Measurements from ENCODE around the gene PRPF18.

PRPF18 gene

DNA sequence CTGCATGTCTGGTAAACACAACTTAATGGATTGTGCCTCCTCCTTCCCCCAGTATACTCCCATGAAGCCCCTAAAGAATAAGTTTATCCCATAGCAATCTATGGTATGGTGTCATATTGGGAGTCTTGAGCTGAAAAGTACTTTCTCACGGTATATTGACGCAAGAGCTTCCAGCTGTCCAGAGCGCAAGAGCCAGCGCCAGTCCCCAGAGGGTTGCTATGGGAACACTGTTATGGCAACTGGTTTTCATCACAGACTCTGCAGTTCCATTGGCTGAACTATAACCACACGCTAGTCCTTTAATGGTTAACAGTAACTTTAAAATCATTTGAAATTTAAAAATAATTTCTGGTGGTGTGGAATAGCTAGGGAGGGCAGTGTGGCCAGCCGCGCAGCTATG is 46.9 kb downstream of the PRPF18 start:
- DNase-seq (ENCODE audit: low read depth, low spot score): no peak

DNA sequence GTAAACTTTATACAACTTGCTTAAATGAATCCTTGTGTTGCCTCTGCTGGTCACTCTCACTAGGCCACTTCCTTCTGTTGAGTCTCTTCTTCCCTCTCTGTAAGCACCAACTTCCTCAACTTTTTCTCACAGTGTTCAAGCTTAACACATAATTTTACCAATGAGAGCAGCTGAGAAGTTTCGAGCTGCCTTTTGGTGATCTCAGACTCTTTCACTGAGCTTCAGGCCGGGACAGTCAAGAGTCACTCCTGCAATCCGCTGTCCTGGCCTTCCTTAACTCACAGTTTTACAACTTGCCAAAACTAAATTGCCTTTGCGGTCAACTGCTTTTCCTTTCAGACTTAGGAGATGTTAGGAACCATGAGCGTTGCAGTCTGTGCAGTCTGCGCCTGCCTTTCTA is 47.4 kb downstream of the PRPF18 start:
- no peak overlapping the region for H3K4me3 ChIP-seq (ENCODE audit: low read length)
- DNase-seq (ENCODE audit: low read depth, low spot score): no peak

More for the DNA sequence above, 46.9 kb downstream of the PRPF18 start:
- H3K4me3 ChIP-seq (ENCODE audit: low read length): no peak overlapping the region

DNA sequence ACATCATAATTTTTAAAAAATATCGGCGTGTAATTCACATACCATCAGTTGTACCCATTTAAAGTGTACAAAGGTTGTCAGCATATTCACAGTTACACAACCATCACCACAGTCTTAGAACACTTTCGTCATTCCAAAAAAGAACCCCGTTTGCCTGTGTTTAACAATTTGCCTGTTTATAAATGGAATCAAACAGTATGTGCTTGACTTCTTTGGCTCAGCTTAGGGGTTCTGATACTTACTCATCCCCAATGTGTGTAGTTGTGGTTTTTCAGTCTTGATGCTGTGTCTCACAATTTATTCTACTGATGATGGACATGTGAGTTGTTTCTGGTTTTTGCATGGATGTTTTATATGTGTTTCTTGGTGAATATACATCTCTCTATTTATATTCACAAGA is 50.0 kb downstream of the PRPF18 start:
- no peak for DNase-seq (ENCODE audit: low read depth, low spot score)

DNA sequence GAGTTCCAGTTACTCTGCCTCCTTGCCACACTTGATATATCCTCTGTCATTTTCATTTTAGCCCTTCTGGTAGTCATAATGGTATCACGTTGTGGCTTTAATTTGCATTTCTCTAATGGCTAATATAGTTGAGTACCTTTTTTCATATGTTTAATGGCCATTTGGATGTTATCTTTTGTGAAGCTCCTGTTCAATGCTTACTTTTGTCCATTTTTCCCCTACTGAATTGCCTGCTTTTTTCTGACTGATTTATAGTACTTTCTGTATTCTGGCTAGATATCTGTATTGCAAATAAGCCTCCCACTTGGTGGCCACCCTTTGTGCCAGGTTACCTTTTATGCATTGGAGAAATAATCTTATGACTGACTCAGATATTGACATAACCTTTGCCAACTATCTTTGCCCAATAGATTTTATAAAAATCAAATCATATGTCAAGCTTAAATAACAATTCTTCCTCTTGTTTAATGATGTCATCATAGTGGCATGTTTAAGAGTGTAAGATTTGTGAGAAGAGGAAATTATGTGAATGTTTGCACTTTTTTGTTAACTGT is 50.6 kb downstream of the PRPF18 start:
- no peak for DNase-seq (ENCODE audit: low read depth, low spot score)

More for the DNA sequence above, 50.0 kb downstream of the PRPF18 start:
- no peak overlapping the region for H3K4me3 ChIP-seq (ENCODE audit: low read length)

DNA sequence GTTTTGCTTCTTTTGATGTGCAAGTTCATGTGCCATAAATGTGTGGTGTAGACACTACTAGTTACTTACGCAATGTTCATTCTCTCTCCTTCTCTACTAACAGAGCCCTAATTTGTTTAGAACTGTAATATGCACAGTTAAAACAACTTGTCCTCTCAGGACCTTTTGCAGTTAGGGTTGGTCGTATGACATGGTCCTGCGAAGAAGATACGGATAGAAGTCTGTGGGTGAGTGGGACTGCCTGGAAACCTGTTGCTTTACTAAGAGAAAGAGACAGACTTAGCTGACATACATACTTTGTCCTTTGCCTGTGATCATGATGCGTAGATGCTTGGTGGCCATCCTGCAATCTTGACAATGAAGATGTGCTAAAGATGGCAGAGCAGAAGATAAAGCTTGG is 51.1 kb downstream of the PRPF18 start:
- H3K4me3 ChIP-seq (ENCODE audit: low read length): no peak overlapping the region
- DNase-seq (ENCODE audit: low read depth, low spot score): no peak

More for the DNA sequence above, 50.6 kb downstream of the PRPF18 start:
- H3K4me3 ChIP-seq (ENCODE audit: low read length): no peak overlapping the region

DNA sequence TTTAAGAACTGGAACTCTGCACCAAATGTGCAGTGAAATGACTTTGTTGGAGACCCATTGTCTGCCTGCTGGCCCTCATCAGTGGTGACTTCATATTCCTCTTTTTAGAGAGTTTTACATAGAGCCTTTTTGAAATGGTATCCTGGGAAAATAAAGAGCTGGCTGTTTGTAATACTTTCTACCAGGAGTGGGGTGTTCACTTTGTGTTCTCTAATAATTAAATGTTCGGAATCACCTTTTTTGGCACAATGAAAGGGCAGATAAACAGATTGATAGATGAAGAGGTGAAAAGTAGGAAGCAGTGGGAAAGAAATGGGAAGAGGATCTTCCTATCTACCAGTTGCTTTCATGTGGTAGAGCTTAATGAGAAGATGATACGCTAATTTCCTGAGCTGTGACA is 55.5 kb downstream of the PRPF18 start:
- no peak overlapping the region for H3K4me3 ChIP-seq (ENCODE audit: low read length)
- DNase-seq (ENCODE audit: low read depth, low spot score): no peak

DNA sequence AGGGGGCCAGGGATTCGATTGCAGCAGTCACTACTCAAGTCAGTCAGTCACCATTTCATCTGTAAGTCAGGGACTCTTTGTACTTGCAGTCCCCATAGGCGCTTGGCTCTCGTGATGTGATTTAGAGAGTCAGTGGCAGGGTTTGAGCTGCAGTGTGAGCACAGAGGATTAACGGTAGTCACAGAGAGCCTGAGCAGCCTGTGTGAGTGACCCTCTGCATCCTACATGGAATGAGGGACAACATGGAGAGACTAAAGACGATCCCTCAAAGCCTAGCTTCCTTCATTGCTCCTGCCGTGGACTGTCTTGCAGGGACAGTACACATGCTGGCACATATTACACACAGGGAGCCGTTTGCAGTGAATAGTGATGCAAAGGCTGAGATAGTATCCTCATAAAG is 56.3 kb downstream of the PRPF18 start:
- no peak for DNase-seq (ENCODE audit: low read depth, low spot score)
- no peak overlapping the region for H3K4me3 ChIP-seq (ENCODE audit: low read length)

DNA sequence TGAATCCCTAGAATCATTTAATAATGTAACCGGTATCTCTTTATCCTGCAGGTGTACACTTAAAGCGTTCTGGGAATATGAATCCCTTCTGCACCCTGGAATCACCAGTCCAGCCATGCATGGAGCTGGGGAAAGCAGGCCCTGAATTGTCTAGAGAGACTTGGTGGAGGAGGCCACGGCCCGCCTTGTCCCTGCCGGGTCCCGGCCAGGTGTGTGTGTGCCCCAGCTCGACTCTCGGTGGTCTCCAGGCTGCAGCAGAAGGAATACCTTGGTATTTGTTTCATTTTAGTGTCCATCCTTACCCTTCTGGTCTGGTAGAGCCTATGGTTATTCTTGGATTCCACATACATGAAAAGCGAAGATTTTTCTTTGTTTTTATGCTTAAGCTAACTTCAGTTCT is 58.1 kb downstream of the PRPF18 start:
- no peak for DNase-seq (ENCODE audit: low read depth, low spot score)
- no peak overlapping the region for H3K4me3 ChIP-seq (ENCODE audit: low read length)

DNA sequence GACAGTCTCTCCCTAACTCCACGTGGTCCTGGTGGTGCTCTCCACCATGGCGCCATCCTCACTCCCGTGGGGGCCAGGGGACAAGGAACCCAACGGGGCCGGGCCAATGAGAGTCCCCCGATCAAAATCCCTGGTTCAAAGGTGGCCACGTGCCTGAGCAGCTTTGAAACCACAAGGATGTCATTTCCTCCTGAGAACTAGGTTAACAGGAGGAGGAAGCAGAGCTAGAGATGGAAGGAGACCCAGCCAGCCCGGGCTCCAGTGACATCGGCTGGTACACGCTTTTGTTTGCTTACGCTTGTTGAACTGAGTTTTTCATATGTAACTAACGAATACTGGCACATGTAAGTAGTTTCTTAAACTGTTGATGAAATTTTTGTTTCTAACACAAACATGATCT is 61.7 kb downstream of the PRPF18 start:
- DNase-seq (ENCODE audit: low read depth, low spot score): peak; percentile 80
- H3K4me3 ChIP-seq (ENCODE audit: low read length): peak overlapping the region; percentile 54

DNA sequence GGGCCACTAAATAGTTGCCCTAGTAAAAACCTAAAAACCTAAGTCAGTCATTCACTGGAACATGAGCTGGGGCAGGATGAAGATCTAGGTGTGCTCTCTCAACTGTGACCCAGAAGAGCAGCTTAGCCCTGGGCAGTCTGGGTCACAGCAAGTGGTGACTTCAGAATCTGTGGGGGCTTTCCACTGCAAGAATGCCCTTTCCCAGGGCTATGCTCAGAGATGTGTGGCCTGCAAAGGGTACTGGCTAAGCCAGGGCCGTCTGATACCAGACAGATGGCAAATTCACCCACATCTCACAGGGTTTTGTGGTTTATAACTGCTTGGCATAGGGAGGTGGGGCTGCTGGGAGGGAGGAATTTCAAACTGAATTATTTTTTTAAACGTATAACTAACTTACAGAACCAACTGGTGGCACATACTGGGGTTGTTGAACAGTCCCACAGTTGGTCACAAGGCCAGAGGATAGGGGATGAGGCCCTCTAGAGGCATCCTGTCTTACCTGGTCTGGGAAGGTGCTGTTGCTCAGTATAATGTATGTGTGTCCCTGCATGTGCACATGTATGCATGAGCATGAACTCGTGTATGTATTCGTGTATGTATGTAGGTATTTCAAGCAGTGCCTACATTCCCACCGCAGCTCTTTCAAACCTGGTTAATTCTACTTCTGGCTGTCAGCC is 63.2 kb downstream of the PRPF18 start:
- H3K4me3 ChIP-seq (ENCODE audit: low read length): peak overlapping the region; percentile 54
- DNase-seq (ENCODE audit: low read depth, low spot score): peak; percentile 64

DNA sequence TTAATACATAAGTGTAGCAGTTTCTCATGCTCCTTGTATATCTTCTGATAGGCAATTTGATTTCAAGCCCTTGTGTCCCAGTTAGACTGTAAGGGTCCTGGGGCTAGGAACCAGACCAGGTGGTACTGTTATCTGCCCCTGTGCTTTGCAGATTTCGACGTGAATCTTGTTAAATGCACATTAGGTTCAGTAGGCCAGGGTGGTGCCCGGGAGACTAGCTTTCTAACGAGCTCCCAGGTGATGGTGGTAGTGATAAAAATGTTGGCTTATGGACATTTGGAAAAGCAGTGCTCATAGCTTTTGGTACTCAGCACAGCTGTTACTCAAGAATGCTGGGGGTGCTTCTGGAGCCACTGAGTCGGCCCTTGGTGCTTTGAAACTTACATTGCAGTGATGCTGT is 64.2 kb downstream of the PRPF18 start:
- no peak overlapping the region for H3K4me3 ChIP-seq (ENCODE audit: low read length)
- no peak for DNase-seq (ENCODE audit: low read depth, low spot score)

DNA sequence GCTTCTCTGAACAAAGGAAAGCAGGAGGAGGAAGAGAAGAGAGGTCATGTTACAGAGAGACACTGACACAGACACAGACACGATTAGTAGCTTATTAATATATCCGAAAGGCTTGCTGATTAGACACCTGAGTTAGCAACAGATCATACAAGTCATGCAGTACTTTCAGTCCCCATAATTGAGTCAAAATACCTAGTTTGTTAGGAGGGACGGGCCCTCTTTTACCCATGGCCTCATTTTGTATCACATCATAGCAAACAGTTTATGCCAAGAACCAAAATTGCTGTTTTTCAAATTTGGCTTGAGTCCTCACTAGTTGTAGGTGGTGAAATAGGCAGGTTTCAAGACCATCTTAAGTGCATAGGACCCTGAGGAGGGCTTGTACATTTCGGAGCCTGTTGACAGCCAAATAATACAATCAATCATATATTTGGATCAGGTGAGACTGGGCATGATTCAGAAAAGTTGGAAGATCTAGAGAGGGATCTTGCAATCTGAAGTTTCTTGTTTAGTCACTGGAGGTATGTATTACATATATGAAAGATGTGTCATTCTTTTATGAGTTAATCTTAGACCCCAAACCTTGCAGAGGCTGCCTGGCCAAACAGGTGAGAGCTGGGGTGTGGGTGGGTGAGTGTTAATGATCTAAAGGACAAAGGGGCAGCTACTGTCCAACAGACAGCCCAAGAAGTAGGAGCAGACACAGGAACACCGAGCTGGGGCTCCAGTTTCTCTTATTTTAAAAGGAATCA is 65.4 kb downstream of the PRPF18 start:
- H3K4me3 ChIP-seq (ENCODE audit: low read length): no peak overlapping the region
- DNase-seq (ENCODE audit: low read depth, low spot score): no peak

DNA sequence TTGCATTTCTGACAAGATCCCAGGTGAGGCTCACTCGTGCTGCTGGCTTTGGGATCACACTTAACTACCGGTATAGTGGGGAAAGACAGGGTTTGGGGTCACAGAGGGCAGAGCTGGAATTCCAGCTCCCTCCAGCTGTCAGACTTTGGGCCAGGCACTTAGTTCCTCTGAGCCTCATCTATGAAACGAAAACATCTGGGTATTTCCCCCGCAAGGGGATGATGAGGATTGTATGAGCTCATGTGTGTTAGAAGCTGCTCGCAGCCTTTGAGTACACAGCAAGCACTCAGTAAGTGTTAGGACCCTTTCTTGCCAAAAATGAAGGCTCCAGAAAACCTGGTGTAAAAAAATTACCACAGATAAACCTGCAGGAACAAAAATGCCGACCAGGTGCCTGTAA is 66.1 kb downstream of the PRPF18 start:
- no peak for DNase-seq (ENCODE audit: low read depth, low spot score)

DNA sequence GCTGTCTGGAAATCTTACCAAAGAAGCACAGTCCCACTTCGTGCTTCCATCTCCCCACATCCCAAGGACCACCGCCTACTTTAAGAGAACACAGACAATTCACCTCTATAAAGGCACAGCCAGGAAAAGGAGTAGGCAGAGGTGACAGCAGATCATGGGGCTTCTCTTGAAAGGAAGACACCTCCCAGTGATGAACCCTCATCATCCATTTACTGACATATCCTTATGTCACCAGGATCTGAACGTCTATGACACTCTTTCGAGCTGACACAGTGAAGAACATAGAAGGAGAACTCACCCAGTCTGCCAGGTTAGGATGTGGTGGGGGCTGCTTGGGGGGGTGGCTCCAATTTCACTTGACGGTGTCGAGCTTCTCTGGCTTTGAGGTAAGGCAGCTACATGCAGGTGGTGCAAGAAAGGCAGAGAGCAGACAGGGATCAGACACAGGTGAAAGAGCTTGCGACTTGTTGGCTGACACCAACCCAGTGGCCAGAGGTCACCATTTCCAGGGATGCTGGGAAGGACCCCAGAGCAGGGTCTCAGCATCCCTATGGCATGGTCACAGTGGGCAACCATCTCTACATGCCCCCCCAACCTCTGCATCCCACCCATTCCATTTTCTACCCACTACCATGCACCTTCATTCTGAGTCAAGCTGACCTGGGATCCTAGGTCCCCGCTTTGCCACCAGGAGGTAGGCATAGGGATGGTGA is 67.5 kb downstream of the PRPF18 start:
- no peak overlapping the region for H3K4me3 ChIP-seq (ENCODE audit: low read length)
- no peak for DNase-seq (ENCODE audit: low read depth, low spot score)

More for the DNA sequence above, 66.1 kb downstream of the PRPF18 start:
- H3K4me3 ChIP-seq (ENCODE audit: low read length): no peak overlapping the region

DNA sequence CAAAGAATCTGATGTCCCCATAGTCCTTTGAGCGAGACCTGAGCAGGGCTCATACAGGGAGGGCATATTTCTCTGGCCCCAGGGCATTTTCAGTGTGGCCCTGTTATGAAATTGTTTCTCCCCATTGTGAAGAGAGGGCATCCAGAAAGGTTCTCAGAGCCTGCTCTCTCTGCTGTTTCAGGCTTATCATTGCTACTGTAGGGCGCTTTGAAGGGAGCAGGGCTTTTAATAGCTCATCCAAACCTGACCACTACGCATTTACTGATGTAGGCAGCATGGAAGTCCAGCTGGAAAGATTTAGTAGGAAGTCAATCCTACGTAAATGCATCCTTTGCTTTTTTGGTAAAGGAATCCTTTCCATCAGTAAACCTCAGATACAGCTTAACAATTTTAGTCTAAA is 68.1 kb downstream of the PRPF18 start:
- no peak for DNase-seq (ENCODE audit: low read depth, low spot score)
- H3K4me3 ChIP-seq (ENCODE audit: low read length): no peak overlapping the region

DNA sequence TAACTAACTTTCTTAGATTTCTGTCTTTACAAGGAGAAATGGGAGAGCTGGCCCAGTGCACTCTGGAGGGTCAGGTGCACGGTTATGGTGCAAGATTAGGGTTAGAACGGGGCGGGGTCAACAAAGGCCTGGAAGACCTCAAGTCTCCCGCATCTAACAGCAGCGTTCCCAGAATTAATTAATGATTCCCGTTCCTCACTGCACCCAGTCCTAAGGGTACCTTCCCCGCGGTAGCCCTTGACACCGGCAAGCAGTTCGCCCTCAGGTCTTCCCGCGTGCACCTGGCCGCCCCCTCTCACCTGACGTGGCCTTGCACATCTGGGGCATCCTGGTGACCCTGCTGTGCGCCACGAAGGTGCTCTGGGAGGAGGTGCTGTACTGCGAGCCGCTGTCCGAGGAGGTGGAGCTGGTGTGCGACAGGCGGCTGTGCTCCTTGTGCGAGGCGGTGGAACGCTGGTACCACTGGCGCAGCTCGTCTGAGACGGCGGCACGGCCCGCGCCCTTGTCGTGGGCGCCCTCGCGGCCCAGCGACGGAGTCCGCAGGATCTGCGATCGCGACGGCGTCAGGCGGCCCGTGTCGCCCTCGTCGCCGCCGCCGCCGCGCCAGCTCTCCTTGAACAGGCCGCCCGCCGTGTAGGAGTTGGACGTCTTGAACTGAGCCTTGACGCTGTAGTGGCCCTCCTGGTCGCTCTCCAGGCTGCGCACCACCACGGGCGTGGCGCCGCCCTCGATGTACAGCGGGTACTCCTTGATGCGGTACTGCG is 69.8 kb downstream of the PRPF18 start:
- no peak for DNase-seq (ENCODE audit: low read depth, low spot score)

DNA sequence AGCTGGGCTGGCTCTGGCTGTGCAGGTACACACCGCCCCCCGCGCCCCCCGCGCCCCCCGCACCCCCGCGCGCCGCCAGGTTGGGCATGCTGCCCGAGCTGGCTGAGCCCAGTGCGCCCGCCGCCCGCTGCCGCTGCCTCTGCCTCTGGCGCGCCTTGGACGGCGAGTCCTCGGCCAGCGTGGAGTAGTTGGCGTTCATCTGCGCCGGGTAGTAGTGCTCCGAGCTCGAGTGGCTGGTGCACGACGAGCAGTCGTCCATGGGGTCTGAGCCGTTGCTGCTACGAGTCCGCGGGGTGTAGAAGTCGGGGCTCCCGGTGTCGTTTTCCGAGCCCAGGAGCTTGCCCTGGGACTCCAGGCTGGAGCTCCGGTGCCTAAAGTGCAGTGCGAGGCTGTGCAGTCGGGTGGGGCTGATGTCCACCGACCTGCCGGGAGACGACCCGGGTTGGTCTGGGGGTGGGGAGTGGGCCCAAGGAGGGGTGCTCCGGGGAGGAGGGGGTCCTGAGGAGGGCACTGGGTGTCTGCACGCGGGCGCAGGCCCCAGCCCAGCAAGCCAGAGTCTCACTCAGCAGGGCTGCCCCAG is 70.4 kb downstream of the PRPF18 start:
- H3K4me3 ChIP-seq (ENCODE audit: low read length): no peak overlapping the region
- DNase-seq (ENCODE audit: low read depth, low spot score): no peak

More for the DNA sequence above, 69.8 kb downstream of the PRPF18 start:
- no peak overlapping the region for H3K4me3 ChIP-seq (ENCODE audit: low read length)

DNA sequence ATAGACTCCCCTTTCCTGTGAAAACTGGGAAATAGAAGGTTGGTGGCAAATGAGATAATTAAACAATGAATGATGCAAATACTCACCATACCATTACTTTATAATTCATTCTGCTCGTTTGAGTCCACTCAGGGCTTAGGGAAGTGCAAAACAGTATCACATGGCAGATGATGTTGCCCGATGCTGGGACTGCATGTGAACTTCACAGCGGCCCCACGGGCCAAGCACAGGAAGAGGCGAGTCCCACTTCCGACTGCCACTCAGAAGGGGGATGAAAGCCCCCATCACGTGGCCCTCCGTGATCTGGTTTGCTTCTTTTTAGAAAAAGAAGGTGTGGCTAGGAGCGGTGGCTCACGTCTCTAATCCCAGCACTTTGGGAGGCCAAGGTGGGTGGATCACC is 71.5 kb downstream of the PRPF18 start:
- no peak overlapping the region for H3K4me3 ChIP-seq (ENCODE audit: low read length)
- no peak for DNase-seq (ENCODE audit: low read depth, low spot score)

Data from Jurkat, Clone E6-1 (cell line).